NCI-H2029 (cell line): ENCODE data around the gene PUM2.

ENCODE experiments used
- DNase-seq: peaks from one replicate; lab custom pipeline; 2025; lab: John Stamatoyannopoulos, UW

The PUM2 gene

DNA sequence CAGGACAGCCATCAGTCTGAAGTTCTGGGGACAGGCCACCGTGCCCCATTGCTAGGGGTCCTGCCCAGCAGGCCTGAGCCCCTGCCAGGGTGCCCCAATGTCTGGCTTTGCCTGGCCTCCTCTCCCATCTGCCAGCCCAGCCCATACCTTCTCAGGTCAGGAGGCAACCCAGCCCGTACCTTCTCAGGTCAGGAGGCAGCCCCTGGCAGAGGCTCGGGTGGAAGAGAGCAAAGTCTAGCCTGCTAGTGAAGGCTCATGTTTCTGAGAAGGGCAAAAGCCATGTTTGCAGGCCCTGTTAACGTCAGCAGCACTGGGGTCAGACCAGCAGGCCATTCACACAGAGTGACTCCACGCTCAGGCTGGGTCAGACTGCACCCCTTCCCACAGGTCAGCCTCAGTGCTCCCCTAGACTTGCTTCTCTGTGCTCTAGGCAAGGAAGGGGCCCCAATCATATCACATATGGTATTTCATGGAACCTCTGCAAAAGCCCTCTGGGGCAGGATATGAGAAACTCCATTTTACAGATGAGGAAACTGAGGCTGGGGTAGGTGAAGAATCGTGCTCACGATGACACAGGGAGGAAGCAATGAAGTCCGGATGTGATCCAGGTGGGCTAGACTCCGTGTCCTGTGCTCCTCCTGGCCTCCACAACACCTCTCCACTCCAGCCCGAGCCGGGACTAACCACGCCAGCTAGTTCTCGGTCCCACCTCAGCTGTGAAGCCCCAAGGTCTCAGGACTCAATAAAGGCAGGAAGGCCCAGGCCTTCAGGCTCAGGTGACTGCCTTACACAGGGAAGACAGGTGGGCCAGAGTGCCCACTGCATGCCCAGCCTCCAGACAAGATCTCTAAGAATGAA, 135.2 kb downstream of the PUM2 start:
- no peak for DNase-seq

DNA sequence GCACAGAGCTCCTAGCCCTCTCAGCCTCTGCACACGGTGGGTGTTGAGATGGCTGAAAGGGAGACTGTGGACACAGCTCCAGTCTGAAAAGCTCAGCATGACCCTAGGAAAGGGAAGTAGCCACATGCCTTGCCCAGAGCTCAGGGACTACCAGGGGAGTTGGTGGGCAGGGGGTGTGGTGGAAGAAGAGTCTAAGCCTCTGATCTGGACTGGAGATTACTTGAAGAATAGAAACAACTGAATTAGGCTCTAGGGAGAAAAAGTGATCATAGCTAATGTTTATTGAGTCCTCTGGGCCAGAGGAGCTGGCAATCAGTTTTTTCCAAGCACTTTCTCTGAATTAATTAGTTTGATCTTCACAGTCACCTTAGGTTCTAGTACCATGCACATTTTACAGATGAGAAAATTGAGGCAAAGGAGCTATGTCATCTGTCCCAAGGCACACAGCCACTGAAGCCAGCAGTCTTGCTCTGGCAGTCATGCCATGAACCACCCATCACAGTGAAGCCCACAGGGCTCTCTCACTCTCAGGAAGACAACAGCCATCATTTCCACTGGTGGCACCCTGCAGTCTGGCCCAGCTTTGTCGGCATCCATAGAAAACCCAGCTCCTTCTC, 136.0 kb downstream of the PUM2 start:
- DNase-seq = no peak

DNA sequence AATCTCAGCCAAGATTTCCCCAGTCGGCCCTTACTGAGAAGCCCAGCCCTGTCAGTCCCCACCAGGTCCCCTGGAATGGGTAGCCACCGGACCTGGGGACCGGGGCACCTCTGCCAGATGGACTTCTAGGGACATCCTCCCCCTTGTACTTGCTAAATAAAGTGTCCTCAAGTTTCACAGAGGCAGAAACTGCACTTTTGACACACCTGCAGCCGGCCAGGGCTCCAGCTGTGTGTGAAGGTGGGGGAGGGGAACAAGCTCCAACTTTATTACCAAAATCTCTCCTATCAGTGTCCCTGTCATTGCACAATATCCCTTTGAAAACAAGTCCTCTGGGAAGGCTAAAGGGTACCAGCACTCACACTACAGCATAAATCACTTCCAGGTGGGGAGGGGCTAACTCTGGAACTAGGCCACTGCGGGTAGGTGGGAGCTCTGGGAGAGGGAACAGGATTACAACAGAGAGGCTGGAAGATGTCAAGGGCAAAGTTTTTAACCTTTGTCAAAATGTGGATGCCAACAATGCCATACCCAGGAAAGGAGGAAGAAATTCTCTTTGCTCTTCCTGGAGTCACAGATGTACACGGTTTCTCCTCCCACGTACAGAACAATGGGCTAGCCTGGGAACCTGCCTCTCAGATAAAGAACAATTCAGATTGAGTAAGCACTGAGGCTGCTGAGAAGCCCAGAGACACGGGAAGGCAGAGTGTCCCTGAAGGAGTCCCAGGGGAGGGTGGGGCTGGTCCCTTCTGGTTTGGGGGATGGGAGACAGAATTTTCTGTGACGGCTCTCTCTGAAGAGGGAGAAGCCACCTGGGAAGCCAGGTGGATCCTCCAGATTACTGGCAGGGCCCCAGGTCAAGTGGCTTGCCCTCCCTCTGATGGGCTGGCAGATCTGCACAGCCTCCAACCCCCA, 136.7 kb downstream of the PUM2 start:
- DNase-seq = peak; percentile 67

DNA sequence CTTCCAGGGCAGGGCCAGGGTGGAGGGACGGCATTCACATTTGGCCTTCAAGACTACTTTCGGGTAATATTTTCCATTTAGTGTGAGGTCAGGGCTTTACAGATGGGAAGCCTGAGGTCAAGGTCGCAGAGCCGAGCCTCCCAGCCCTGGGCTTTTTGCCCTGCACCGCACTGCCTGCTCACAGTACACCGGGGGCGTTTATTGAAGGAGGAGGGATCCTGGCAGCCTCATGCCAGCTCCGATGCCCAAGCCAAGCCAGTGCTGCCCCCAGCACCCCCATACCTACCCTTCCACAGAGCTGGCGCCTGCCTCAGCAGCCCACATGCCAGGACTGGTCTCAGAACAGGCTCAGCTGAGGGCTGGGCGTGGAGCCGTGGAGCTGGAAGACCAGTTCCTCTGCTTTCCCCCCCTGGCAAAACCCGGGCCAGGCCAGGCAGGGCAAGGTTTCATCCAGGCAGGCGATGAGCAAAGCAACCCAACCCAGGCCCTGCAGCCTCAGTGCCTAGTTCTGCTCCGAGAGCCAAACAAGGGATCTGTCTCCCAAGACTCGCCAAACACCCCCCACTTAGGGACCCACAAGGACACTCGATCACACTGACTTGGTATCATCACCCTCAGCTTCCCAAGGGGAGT, 137.7 kb downstream of the PUM2 start:
- no peak for DNase-seq

DNA sequence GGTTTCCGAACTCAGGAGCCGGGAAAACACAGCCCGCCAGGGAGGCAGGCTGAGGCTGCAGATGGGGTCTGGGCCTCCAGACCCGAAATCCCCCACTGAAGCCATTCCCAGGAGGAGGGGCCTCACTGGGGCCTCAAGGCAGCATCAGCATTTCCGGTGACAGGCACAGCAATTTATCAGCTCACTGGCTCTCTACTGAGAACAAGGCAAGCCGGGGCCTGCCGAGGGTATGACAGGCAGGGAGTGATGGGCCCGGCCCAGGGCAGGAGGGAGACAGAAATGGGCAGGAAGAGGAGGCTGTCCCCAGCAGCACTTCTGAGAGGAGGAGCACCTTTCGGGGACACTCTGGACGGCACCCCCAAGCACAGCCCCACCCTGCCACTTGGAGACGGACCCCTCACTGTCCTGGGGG, 138.2 kb downstream of the PUM2 start:
- DNase-seq = no peak

DNA sequence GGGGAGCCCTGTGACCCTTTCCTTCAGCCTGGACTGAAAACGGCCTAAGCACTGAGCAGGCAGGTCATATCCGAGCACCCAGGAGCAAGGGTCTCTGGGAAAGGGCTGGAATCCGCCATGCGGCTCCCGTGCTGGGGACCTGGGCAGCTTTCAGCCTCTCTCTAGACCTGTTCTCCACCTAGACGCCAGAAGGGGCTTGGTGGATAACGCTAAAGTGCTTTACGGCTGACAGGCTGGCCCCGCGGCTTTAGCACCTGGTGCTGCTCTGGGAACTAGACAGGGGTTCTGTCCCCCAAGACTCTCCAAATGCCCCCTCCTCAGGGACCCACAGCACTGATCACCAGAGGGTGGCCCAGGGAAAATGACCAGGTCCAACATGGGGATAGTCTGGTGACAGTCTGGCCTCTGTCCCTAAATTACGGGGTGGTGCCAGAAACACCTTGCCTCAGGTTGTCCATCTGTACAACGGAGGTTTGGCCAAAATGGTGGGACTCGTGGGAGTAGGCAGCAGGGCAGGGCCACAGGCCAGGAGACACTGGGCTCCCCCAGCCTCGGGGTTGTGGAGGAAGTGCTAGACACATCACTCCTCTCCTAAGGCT, 138.7 kb downstream of the PUM2 start:
- no peak for DNase-seq

DNA sequence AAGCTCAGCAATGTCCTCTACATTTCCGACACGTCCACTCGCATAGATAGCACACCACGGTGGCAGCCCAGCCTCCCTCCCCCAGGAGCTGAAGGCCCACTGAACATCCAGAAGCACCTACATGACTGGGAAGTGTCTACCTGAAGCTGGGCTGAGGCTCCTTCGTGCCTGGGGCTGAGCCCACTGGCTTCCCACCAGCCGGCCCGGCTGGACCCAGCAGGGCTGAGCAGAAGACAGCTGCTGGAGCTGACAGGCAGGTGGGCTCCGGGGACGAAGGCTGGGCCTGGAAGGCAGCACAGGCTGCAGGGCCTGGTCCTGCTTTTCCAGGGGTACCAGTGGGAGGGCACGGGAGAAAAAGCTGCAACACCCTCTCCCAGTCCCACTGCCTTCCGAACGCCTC, 139.2 kb downstream of the PUM2 start:
- DNase-seq = no peak

DNA sequence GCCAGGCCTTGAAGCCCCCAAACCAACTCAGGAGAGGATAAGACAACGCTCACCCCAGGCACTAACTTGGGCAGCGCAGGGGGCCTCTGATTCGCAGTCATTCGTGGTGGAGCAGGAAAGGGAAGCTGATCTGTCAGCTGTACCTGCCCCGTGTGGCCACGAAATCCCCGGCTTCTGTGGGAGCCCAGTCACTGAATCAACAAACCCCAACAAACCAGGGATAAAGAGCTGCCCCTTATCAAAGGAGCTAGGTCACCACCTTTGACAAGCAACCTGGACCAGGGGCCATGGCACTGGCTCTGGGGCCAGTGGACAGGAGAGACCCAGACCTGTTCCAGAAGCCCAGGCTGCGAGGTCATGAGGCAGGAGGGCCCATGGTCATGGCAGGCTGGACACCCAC, 140.2 kb downstream of the PUM2 start:
- no peak for DNase-seq

DNA sequence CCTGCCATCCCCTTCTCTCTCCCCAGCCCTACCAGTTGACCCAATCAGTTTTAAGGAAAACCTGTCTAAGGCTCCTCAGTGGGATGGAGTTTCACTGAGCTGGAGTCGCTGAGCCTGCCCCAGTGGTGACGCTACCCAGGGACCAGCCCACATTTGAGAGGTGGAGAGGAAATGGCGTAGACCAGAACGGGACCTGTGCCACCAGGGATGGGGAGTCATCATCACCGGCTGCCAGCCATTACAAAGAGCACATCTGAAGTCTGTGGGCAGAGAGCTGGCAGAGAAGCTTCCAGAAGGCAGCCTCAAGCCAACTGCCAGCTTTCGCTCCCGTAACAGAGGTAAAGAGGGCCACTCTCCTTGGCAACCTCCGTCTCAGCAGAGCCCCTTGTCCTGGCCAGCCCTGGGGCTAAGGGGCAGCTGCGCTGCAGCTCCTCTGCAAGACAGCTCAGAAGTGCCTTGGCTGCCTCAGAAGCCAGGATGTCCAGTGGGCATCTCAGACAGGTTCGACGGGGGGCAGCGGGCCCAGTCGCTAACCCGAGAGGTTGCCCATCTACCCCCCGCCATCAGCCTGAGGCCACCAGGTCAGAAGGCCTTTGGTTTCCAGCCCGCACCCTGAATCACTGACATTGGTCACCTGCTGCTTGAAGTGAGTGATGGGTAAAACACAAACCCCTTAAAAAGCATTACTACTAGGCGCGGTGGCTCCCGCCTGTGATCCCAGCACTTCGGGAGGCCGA, 141.1 kb downstream of the PUM2 start:
- no peak for DNase-seq

DNA sequence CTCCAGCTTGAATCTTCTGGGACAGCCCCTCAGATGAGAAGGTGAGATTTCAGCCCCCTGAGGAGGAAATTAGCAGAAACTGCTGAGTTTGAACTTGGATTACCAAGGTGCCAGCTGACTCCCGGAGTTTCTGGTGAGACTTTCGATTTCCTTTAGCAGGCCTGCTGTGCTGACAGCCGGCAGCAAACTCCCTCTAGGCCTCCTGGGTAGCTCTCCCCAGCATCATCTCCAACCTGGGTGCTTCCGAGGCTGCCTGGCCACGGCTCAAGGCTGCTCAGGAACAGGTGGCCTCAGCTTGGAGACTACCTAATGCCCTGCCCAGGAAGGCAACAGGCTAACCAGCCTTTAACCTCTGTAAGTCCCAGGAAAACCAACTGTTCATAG, 142.2 kb downstream of the PUM2 start:
- DNase-seq = no peak

DNA sequence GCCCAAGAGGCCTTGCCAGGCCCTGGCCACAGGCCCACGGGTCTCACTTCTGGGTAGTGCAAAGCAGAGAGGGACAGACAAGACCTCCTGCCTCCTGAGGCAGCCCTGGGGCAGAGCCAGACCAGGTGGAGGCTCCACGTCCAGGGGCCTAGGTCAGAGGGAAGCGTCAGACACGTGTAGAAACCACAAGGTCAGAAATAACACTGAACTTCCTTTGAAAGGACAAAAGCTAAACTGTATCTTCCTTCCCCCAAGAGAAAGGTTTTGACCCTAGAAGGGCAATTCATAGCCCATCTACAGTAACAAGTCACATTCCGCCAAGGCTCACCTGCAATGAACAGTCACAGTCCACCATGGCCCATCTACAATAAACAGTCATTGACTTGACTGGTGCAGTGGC, 143.6 kb downstream of the PUM2 start:
- no peak for DNase-seq

DNA sequence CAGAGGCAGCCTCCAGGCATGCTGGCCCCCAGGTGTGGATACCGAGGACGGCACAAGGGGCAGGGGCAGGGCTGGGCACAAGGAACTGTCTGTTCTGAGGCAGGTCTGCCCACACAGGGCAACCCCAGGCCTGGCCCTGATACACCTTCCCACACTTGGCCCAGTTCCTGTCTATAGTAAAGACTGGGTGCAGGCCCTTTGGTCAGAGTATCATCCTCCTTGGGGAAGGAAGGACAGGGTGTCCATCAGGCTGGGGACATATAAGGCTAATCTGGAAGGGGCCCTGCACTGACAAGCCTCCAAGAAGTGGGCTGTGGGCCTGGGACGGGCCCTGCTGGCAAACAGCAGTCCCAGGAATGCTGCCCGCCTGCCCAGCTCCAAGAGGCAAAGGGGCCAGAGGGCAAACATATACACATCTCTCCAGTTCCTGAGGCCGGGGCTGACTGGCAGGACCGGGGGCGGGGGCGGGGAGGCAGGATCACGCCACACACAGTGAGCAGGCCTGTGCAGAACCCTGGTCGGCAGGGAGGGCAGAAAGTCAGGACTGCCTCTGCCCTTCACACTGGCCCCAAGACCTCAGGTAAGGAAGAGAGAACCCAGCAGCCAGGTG, 144.6 kb downstream of the PUM2 start:
- no peak for DNase-seq

DNA sequence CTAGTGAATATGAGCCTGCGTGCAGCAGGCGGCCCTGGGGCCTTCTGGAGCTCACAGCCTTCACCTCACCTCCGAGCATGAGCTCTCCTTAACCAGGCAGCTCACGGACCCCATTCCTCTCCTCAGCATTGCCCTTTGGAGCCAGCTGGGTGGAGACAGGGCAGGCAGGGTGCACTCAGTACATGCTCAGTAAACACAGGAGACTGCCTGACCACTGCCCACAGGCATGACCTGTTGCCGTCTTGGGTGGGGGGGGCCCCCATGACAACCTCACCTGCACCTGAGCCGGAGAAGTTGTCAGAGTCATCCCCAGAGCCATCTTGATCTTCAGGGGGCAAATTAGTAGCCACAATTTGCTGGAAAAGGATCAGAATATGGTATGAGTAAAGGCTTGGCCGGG, 145.6 kb downstream of the PUM2 start:
- DNase-seq = no peak

DNA sequence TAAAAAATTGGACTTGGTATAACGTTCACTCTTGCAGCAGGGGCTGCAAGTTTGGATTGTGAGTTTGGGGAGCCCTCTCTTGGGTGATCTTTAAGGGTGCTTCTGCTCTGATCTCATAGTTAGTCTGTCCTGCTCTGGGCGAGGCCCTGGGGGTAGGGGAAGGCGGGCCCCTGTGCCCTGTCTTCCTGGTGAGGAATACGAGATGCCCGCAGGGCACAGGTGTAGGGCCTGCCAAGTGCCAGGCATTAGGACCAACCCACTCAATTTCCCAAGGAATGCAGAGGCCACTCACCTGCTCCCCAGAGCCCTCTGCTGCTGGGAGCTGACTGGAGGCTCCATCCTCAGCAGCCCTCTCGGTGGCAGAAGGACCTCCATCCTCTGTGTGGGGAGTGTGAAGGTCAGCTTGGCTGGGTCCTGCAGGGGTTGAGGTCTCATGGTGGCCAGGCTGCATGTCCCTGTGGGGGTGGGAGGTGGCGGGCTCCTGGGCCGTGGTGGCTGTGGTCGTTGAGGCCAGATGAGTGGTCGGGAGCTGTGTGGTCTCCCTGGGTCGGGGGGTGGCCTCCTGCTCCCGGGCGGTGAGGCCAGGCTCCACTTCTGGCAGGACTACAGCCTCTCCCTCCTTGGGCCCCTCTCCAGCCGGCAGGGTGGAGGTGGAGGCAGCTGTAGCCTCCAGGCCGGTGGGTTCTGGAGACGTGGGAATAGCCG, 147.0 kb downstream of the PUM2 start:
- no peak for DNase-seq

DNA sequence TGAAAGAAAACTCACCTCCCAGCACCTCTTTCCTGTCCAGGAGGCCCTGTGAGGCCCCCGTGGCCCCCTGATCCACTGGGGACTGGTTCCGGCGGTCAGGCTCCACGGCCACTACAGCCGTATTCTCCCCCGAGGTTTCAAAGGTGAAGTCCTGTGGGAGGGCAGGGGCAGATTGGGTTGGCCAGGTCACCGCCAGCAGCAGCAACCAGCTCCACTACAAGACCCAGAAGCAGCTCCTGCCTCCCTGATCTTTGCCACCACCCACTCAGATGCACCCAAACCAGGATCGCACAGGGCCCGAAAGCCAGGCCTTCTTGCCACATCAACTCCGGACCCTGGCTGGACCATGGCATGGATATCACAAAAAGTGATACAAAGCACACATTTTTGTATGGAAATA, 147.6 kb downstream of the PUM2 start:
- DNase-seq = no peak

DNA sequence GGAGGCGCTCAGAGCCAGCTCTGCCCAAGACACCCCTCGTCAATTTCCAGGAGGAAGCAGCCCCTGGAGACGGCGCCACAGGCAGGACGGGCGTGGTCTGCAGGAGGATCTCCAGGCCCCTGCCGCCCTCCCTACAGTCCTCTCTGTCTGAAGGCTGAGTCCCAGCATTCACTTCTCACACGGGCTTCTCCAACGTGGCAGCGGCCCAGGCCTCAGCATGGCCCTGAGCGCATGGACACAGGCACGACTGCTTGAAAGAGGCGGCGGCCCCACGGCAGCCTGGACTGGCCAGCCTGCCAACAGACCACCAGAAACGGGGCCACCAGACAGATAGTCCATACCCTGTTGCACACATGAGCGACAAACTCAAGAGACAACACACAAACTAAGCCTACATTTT, 149.0 kb downstream of the PUM2 start:
- no peak for DNase-seq

DNA sequence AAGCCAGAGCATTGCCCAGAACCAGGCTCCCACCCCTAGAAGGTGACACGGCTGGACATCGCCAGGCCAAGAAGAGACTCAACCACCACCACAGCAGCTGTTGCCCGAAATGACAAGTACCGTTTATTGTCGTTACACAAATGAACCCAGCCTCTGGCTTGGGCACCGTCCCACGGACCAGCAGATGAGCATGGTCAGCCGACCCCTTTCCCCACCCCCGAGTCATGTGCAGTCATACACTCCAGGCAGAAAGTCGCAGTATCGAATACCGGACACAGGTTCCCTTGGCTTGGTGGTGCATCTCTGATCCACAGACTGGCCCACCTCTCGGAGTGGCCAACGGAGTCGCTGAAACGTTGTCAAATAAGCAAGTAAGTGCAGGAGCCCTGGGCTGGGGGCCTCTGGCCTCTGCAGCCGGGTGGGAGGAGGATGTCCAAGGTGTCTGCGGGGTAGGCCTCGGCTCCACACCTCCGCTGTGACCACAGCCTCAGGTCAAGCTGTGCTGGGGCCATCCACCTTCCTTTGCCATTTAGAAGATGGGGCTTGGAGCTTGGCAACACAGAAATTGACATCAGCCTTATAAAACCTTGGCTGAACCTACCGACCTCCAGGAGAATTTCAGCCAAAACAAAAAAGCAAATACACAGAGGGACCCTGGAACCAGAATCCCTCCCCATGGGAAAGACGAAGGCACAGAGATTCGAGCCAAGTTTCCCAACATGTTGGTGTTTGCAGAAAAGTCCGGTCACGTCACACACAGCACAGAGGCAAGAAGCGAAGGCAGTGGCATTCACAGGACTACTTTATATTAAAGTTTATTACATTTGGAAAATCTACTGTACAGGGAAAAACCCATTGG, 149.7 kb downstream of the PUM2 start:
- DNase-seq = no peak

DNA sequence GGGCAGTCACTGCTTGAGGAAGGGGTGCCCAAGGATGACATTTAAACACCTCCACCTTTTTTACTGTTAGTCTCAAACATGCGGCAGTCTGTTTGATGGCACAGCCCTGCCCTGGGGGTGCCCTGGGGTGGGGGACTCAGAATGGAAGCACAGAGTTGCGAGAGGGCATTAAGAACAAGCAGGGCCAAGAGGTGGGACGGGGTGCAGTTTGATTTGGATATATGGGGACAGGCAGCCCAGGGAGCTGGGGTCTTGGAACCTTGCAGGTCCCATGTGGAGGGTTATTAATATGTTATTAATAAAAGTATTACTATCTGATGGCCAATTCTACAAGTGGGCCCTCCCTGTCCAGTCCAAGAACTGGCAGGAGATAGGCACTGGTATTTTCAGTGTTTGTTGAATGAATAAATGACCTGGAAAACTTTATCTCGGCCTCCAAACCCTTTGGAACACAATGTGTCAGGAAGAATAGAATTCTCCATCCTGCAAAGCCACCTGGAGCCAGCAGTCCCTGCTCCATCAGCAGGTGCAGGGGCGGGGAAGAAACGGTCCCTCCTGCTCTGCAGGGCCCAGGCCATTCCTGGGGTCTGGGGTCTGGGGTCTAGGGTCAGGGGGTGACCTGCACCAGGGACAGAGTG, 150.9 kb downstream of the PUM2 start:
- DNase-seq = no peak
